ENCODE measurements around the gene SLC35A3. TPM values are rescaled to one million over a fixed set of nuclear protein-coding genes. Genes with fewer than 3 reads are reported as not detected.
"Not testable (repeated sequence)": the region's sequence is repeated elsewhere in the genome, so short reads cannot be mapped to it uniquely, and the experiment has no call there.

The SLC35A3 gene
- polyA plus RNA-seq, 1 donor: 41.7 TPM

GRCh38 chr1:99970713-99971255 is 988 bp downstream of the SLC35A3 start:
- DNase-seq: no peak

- DNase-seq: not testable (repeated sequence)
These were observed 2.3 kb downstream of the SLC35A3 start for GRCh38 chr1:99972066-99972465.

GRCh38 chr1:99975529-99975928 is 5.7 kb downstream of the SLC35A3 start:
- no peak for DNase-seq

GRCh38 chr1:99977326-99977725 is 7.5 kb downstream of the SLC35A3 start:
- DNase-seq: peak; percentile 15

DNA sequence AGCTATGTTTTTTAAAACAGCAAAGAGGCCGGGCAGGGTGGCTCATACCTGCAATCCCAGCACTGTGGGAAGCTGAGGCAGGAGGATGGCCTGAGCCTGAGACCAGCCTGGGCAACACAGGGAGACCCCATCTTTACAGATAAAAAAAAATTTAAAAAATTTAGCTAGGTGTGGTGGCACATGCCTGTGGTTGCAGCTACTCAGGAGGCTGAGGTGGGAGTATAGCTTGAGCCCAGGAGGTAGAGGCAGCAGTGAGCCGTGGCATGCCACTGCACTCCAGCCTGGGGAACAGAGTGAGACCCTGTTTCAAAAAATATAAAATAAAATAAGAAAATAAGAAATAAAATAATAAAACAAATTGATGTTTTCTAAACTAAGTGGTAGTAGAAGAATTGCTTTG is 8.4 kb downstream of the SLC35A3 start:
- no peak for DNase-seq

DNA sequence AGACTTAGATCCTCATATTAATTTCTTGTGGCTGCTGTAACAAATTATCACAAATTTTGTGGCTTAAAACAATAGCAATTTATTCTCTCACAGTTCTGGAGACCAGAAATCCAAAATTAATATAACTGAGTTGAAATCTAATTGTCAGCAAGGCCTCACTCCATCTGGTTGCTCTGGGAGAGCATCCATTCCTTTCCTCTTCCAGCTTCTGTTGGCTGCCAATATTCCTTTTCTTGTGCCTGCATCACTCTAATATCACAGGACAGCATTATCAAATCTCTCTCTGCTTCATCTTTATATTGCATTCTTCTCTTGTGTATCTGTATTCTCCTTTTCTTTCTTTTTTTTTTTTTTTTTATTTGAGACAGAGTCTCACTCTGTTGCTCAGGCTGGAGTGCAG is 9.3 kb downstream of the SLC35A3 start:
- DNase-seq: no peak

DNA sequence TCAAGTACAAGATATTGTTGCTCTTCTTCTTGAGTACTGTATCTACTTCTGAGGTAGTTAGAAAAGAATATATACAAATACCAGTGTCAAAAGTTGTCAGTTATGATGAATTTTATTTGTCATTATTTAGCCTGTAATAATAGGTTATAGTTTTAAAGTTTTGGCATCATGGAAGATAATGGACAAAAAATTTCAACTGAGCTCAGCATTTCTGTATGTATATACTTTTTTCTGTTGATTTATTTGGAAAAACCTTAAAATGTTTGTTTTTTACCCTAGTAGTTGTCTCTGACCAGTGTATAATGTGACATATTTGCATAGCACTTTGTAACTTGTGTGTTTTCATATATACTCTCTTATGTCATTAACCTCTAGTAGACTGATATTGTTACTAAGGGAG is 11.1 kb downstream of the SLC35A3 start:
- DNase-seq: no peak

DNA sequence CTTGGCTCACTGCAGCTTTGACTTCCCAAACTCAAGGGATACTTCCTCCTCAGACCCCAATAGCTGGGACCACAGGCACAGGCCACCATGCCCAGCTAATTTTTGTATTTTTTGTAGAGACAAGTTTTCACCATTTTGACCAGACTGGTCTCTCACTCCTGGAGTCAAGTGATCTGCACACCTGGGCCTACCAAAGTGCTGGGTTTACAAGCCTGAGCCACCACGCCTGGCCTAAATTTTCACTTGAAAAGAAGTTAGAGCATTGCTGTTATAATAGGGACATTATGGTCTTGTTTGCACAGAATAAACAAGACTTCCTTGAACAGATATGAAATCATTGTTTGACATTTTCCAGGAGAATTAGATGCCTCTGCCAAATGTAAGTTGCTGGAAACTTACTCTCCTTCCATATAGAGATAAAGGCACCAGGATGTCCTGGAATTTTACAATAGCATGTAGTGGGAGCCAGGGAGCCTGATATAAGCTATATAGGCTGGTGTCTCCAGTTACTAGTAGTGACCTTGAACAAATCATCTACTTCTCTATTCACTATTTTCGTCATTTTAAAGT is 16.9 kb downstream of the SLC35A3 start:
- no peak for DNase-seq

GRCh38 chr1:99988210-99988765 is 18.5 kb downstream of the SLC35A3 start:
- DNase-seq: no peak

GRCh38 chr1:99992044-99992722 is 22.4 kb downstream of the SLC35A3 start:
- no peak for DNase-seq

DNA sequence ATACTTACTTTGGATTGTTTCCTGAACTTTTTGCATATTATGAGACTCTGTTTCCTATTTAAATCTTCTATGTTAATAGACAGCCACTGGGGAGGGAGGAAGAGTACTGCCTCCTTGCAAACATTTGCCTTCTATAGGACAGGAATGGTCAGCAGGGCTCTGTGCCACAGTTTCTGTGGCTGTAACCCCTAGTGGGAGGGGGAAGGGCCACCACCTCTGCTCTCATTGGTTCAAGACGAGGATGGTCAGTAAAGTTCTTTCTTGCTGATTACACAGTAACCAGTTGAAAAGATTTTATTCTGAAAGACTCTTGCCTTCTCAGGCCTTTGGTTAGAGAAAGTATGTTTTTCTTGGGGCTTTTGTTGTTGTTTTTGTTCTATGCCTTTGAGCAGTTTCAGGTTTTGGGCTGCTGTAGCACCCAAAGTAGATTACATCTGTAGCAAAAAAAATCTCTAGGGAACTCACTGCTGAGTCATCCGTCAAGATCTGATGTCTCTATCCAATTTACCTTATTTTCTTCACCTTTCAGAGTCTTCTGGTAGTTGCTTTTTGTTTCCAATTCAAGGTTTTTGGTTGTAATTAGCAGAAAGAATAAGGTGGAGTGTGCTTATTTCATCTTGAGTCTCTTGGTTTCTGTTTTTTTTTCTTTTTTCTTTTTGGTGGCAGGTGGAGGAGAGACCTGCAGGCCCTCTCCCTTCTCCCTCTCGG is 23.1 kb downstream of the SLC35A3 start:
- no peak for DNase-seq

DNA sequence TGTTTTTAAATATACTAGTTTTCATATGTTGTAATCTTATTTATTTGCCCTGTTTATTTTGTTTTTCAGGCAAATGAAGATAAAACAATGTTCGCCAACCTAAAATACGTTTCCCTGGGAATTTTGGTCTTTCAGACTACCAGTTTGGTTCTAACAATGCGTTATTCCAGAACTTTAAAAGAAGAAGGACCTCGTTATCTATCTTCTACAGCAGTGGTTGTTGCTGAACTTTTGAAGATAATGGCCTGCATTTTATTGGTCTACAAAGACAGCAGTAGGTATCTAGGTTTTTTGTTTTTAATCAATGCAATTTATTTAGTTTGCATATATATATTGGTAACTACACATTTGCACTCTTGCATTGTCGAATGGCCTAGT is 23.7 kb downstream of the SLC35A3 start:
- no peak for DNase-seq

DNA sequence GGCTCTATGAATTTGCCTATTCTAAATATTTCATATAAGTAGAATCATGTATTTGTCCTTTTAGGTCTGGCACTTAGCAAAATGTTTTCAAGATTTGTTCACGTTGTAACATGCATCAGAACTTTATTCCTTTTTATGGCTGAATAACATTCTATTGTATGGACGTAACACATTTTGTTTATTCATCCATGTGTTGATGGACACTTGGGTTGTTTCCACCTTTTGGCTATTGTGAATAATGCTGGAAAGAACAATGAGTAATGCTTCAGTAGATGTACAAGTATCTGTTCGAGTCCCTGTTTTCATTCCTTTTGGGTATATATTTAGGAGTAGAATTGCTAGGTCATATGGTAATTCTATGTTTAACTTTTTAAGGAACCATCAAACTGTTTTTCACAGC is 24.7 kb downstream of the SLC35A3 start:
- DNase-seq: no peak

DNA sequence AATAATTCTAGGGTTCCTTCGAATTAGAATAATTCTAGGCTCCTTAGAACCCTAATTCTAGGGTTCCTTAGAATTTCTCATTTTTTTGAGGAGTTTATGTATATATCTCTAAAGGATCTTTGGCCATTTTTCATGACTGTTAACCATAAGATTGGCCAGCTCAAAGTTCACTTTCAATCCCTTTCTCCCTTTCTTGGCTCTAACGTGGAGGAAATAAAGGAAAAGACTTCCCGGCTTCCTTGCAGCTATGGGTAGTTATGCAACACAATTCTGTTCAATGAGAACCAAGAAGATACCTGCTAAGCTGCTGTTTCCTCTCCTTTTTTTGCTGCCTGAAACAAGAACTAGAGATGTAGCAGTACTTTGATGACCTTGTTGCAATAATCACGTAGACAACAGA is 27.2 kb downstream of the SLC35A3 start:
- no peak for DNase-seq

GRCh38 chr1:100001462-100001861 is 31.7 kb downstream of the SLC35A3 start:
- no peak for DNase-seq

GRCh38 chr1:100005424-100005823 is 35.6 kb downstream of the SLC35A3 start:
- no peak for DNase-seq

GRCh38 chr1:100006688-100007087 is 36.9 kb downstream of the SLC35A3 start:
- DNase-seq: no peak

DNA sequence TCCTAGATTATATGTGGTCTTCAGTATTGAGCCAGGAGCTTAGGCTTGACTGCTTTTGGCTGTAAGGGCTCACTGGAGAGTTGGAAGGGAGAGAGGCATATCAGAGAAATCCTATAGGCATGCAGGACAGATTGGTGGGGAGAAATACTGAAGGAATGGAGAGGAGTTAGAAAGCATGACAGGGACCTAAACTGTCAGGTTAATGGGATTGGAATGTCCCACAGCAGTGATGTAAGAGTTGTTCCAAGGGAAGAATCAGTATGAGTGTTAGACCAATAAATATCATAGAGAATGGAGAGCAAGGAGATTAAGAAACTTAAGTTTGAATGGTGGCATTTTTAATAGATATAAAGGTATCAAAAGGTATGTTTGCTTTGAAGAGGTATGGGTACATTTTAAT is 39.7 kb downstream of the SLC35A3 start:
- DNase-seq: no peak

- DNase-seq: no peak
These were observed 41.0 kb downstream of the SLC35A3 start for GRCh38 chr1:100010804-100011203.

DNA sequence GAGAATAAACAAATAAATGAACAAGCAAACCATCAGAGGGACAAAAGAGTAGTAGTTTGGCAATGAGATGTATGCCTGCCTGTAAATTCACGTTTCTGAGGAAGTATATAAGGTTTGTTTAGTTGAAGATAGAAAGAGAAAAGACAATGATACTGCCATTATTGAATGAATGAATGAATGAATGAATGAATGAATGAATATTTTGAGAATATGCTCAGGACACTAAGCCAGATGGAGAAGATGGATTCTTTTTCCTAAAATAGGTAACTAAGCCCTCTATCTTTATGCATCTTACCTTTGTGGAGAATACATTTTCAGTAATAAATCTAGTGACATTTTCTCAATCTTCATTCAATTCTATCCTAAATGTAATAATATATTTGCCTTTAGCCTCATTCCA is 49.4 kb downstream of the SLC35A3 start:
- DNase-seq: no peak

- DNase-seq: no peak
These were observed 53.7 kb downstream of the SLC35A3 start for GRCh38 chr1:100023482-100023881.

- DNase-seq: no peak
These were observed 57.4 kb downstream of the SLC35A3 start for GRCh38 chr1:100027212-100027611.

GRCh38 chr1:100028765-100029164 is 59.0 kb downstream of the SLC35A3 start:
- DNase-seq: no peak

Data from left kidney (tissue), 2 donors.